Measurements from ENCODE around the gene SLC39A13.

The SLC39A13 gene

GRCh38 chr11:47400768-47401279, 7.6 kb upstream of the SLC39A13 start:
- no peak for DNase-seq (ENCODE audit: low read depth in 1 of 2, low spot score in 1 of 2)

- no peak for DNase-seq (ENCODE audit: low read depth in 1 of 2, low spot score in 1 of 2)
Observed at GRCh38 chr11:47403135-47403534, 5.3 kb upstream of the SLC39A13 start.

GRCh38 chr11:47403571-47403970, 4.8 kb upstream of the SLC39A13 start:
- DNase-seq (ENCODE audit: low read depth in 1 of 2, low spot score in 1 of 2): no peak

GRCh38 chr11:47406896-47407745, 1.3 kb upstream of the SLC39A13 start:
- DNase-seq (ENCODE audit: low read depth in 1 of 2, low spot score in 1 of 2): no peak

GRCh38 chr11:47408598-47409439, 429 bp downstream of the SLC39A13 start:
- DNase-seq (ENCODE audit: low read depth in 1 of 2, low spot score in 1 of 2): no peak

- DNase-seq (ENCODE audit: low read depth in 1 of 2, low spot score in 1 of 2): no peak
Observed at GRCh38 chr11:47409440-47410369, 1.3 kb downstream of the SLC39A13 start.

GRCh38 chr11:47410370-47411264, 2.2 kb downstream of the SLC39A13 start:
- no peak for DNase-seq (ENCODE audit: low read depth in 1 of 2, low spot score in 1 of 2)

- no peak for DNase-seq (ENCODE audit: low read depth in 1 of 2, low spot score in 1 of 2)
Observed at GRCh38 chr11:47411884-47412746, 3.7 kb downstream of the SLC39A13 start.

- DNase-seq (ENCODE audit: low read depth in 1 of 2, low spot score in 1 of 2): no peak
Observed at GRCh38 chr11:47413351-47413750, 5.0 kb downstream of the SLC39A13 start.

- no peak for DNase-seq (ENCODE audit: low read depth in 1 of 2, low spot score in 1 of 2)
Observed at GRCh38 chr11:47413908-47414684, 5.7 kb downstream of the SLC39A13 start.

GRCh38 chr11:47414685-47415070, 6.3 kb downstream of the SLC39A13 start:
- no peak for DNase-seq (ENCODE audit: low read depth in 1 of 2, low spot score in 1 of 2)

- no peak for DNase-seq (ENCODE audit: low read depth in 1 of 2, low spot score in 1 of 2)
Observed at GRCh38 chr11:47415091-47415854, 6.9 kb downstream of the SLC39A13 start.

- no peak for DNase-seq (ENCODE audit: low read depth in 1 of 2, low spot score in 1 of 2)
Observed at GRCh38 chr11:47415949-47416472, 7.6 kb downstream of the SLC39A13 start.

GRCh38 chr11:47417712-47418111, 9.3 kb downstream of the SLC39A13 start:
- DNase-seq (ENCODE audit: low read depth in 1 of 2, low spot score in 1 of 2): no peak

GRCh38 chr11:47418454-47419259, 10.3 kb downstream of the SLC39A13 start:
- DNase-seq (ENCODE audit: low read depth in 1 of 2, low spot score in 1 of 2): no peak

GRCh38 chr11:47425611-47426010, 17.2 kb downstream of the SLC39A13 start:
- DNase-seq (ENCODE audit: low read depth in 1 of 2, low spot score in 1 of 2): no peak

Measured in activated T-helper 1 cell treated with anti-CD3 and anti-CD28 coated beads, Interleukin-2, amount 50 U/mL, for 16 hours (primary cell).